HCT116 (cell line): ENCODE measurements around the gene L1CAM.

Source experiments
- ATF3 ChIP-seq: IDR thresholded peaks from 2 replicates; pipeline ENCODE4 v1.6.1; 2012
- CTCF ChIP-seq, 3 experiments: fragments of 200-600 bp in 1 of 3; sonication (generic) in 1 of 3; IDR thresholded peaks in 2 of 3; conservative IDR thresholded peaks in 1 of 3; 2 replicates each; pipeline ENCODE4 v1.5.1; 2012 to 2017; ENCODE audit warnings: low read depth in 2 of 3, low read length in 2 of 3, antibody characterized with exemption in 1 of 3, borderline replicate concordance in 1 of 3, control low read depth in 1 of 3, mild to moderate bottlenecking in 1 of 3, mixed read lengths in 1 of 3, mixed run types in 1 of 3, moderate library complexity in 1 of 3; ENCODE audit not compliant: insufficient read depth in 1 of 3
- EZH2 ChIP-seq: fragments of 200-600 bp; sonication (generic); IDR thresholded peaks from 2 replicates; pipeline ENCODE4 v1.6.1; 2017; ENCODE audit warnings: antibody characterized with exemption, mixed run types
- EZH2phosphoT487 ChIP-seq: fragments of 200-600 bp; IDR thresholded peaks from 2 replicates; pipeline ENCODE4 v1.6.1; 2018; ENCODE audit warnings: antibody characterized with exemption, borderline replicate concordance
- JUND ChIP-seq: IDR thresholded peaks from 2 replicates; pipeline ENCODE4 v1.6.1; 2012
- MAX ChIP-seq: IDR thresholded peaks from 2 replicates; pipeline ENCODE4 v1.6.1; 2012
- POLR2A ChIP-seq: IDR thresholded peaks from 2 replicates; pipeline ENCODE4 v1.7.0; 2011; ENCODE audit warnings: borderline replicate concordance; ENCODE audit not compliant: insufficient read depth, insufficient read length; ENCODE audit errors: extremely low read depth
- POLR2AphosphoS5 ChIP-seq: IDR thresholded peaks from 2 replicates; pipeline ENCODE4 v1.6.1; 2011; ENCODE audit warnings: mild to moderate bottlenecking, low read depth, low read length, moderate library complexity
- SP1 ChIP-seq: IDR thresholded peaks from 2 replicates; pipeline ENCODE4 v1.6.1; 2012; ENCODE audit warnings: low read depth
- SRF ChIP-seq: IDR thresholded peaks from 2 replicates; pipeline ENCODE4 v1.6.1; 2012; ENCODE audit warnings: low read depth
- ZBTB33 ChIP-seq: IDR thresholded peaks from 2 replicates; pipeline ENCODE4 v1.6.1; 2011; ENCODE audit warnings: mild to moderate bottlenecking, low read length, moderate library complexity; ENCODE audit not compliant: insufficient replicate concordance; ENCODE audit errors: extremely low read depth

GRCh38 chrX:153931748-153932147 lies 45.8 kb upstream of the L1CAM start:
- no peak for TF ChIP-seq CTCF (IDR thresholded peaks at IDR 0.05 in 2 of 3, conservative IDR thresholded peaks at IDR 0.05 in 1 of 3; ENCODE audit: borderline replicate concordance in 1 of 3, insufficient read depth in 1 of 3, low read depth in 2 of 3, low read length in 2 of 3)
- TF ChIP-seq EZH2, result no peak
- TF ChIP-seq ATF3, result no peak
- TF ChIP-seq JUND, result no peak
- TF ChIP-seq EZH2phosphoT487, result no peak
- no peak for TF ChIP-seq POLR2AphosphoS5
- no peak for TF ChIP-seq SP1
- no peak for TF ChIP-seq ZBTB33
- no peak for TF ChIP-seq MAX
- no peak for TF ChIP-seq SRF
- no peak for TF ChIP-seq POLR2A
